PC-9 (cell line): Measurements from ENCODE around the gene FIBCD1. TPM values are rescaled to one million over a fixed set of nuclear protein-coding genes. Genes with fewer than 3 reads are reported as not detected.

Experiments used
- BruUV-seq: library from RNA; stranded (reverse); fragments of 400-500 nt; replicated peaks from 2 replicates; lab custom pipeline; 2021; lab: Mats Ljungman, UMichigan
- CTCF ChIA-PET: fragments of 300-600 bp; sonication (Branson Sonifier 250); formaldehyde crosslinking; loops from one replicate; lab custom pipeline; 2022; ENCODE audit warnings: antibody characterized with exemption; lab: Charles Lee
- POLR2A ChIA-PET: fragments of 300-600 bp; sonication (Branson Sonifier 250); formaldehyde crosslinking; loops from one replicate; lab custom pipeline; 2022; ENCODE audit warnings: antibody characterized with exemption; ENCODE audit not compliant: unreplicated experiment; lab: Charles Lee
- DNase-seq, 2 experiments: peaks; one replicate each; pipeline versions ENCODE4 v3.0.0 to v3.0.0-alpha.2; 2015 to 2022; ENCODE audit warnings: mixed read lengths in 1 of 2
- H2AFZ ChIP-seq: fragments of 200-600 bp; sonication (generic); 2 replicates; pipeline ENCODE4 v1.8.1; 2017; ENCODE audit warnings: antibody characterized with exemption
- H3F3A ChIP-seq: fragments of 200-600 bp; sonication (generic); 2 replicates; pipeline ENCODE4 v1.8.1; 2017; ENCODE audit warnings: antibody characterized with exemption, mild to moderate bottlenecking, low read depth; ENCODE audit not compliant: insufficient read depth
- H3K27ac ChIP-seq: fragments of 200-600 bp; sonication (generic); 2 replicates; pipeline ENCODE4 v1.6.1; 2016; ENCODE audit warnings: mixed run types
- H3K27me3 ChIP-seq: fragments of 200-600 bp; sonication (generic); 2 replicates; pipeline ENCODE4 v1.6.1; 2016; ENCODE audit warnings: low read depth, mixed run types; ENCODE audit not compliant: insufficient read depth
- H3K36me3 ChIP-seq: fragments of 200-600 bp; sonication (generic); 2 replicates; pipeline ENCODE4 v1.6.1; 2016; ENCODE audit warnings: low read depth, mixed run types
- H3K4me1 ChIP-seq: fragments of 200-600 bp; sonication (generic); replicated peaks from 2 replicates; pipeline ENCODE4 v1.6.1; 2016; ENCODE audit warnings: mixed run types; ENCODE audit not compliant: insufficient read depth
- H3K4me2 ChIP-seq: fragments of 200-600 bp; sonication (generic); 2 replicates; pipeline ENCODE4 v1.6.1; 2017; ENCODE audit warnings: mixed run types
- H3K4me3 ChIP-seq: fragments of 200-600 bp; sonication (generic); 2 replicates; pipeline ENCODE4 v1.6.1; 2016; ENCODE audit warnings: mixed run types
- H3K79me2 ChIP-seq: fragments of 200-600 bp; sonication (generic); 2 replicates; pipeline ENCODE4 v1.6.1; 2017; ENCODE audit warnings: low read depth, mixed run types
- H3K9me2 ChIP-seq: fragments of 200-600 bp; sonication (generic); 2 replicates; pipeline ENCODE4 v1.8.1; 2017; ENCODE audit warnings: mild to moderate bottlenecking; ENCODE audit not compliant: insufficient read depth
- H3K9me3 ChIP-seq: fragments of 200-600 bp; sonication (generic); 2 replicates; pipeline ENCODE4 v1.8.1; 2016; ENCODE audit warnings: low read depth; ENCODE audit not compliant: insufficient read depth
- H4K20me1 ChIP-seq: fragments of 200-600 bp; sonication (generic); 2 replicates; pipeline ENCODE4 v1.8.1; 2017; ENCODE audit not compliant: insufficient read depth
- CTCF ChIP-seq: fragments of 200-600 bp; sonication (generic); conservative IDR thresholded peaks from 2 replicates; pipeline ENCODE4 v1.6.1; 2017; ENCODE audit warnings: mixed run types, antibody characterized with exemption, mild to moderate bottlenecking, moderate library complexity
- EZH2 ChIP-seq: fragments of 200-600 bp; sonication (generic); IDR thresholded peaks from 2 replicates; pipeline ENCODE4 v1.8.0; 2017; ENCODE audit warnings: antibody characterized with exemption, low read depth
- intact Hi-C: fragments of 100-400 bp; cut with micrococcal nuclease; formaldehyde crosslinking; loops from one replicate; pipeline ENCODE4 v1.10.0; 2022; ENCODE audit not compliant: unreplicated experiment
- total RNA-seq: library from RNA; stranded (reverse); gene quantifications from 2 replicates; pipeline ENCODE4 v1.2.3, GENCODE V29; 2021

FIBCD1 gene
- total RNA-seq, 1 experiment from 2014 or later = 2.7 TPM

- no peak overlapping the region for H3K27ac ChIP-seq
- H3K4me2 ChIP-seq = no peak overlapping the region
- no peaks in the 10 kb centered on the region for H3K4me1 ChIP-seq
- H3K4me3 ChIP-seq = no peak overlapping the region
- ChIA-PET CTCF (interaction anchor here (0.6 kb wide), 2 partner anchors 36 to 38 kb away, joined by 4 to 5 read pairs; no protein-coding TSS in a partner anchor), POLR2A (no interaction called here)
- H3K9me2 ChIP-seq = no peaks in the 10 kb centered on the region
- no peaks in the 10 kb centered on the region for H3F3A ChIP-seq
- H3K36me3 ChIP-seq = no peaks in the 10 kb centered on the region
- H3K79me2 ChIP-seq = no peaks in the 10 kb centered on the region
- H3K27me3 ChIP-seq = peaks cover 28% of the 10 kb centered on the region
- no peaks in the 10 kb centered on the region for H3K9me3 ChIP-seq
- TF ChIP-seq EZH2 (no peak), CTCF (no peak)
- no peaks in the 10 kb centered on the region for H4K20me1 ChIP-seq
- intact Hi-C loops = no loop called here
- DNase-seq = no peak
- no peak overlapping the region for H2AFZ ChIP-seq
- no TSS peak for BruUV-seq
These were observed 34.7 kb downstream of the FIBCD1 start for GRCh38 chr9:130904070-130905044.

GRCh38 chr9:130903194-130904069, 35.6 kb downstream of the FIBCD1 start:
- H3K4me1 ChIP-seq = no peaks in the 10 kb centered on the region
- H3K9me3 ChIP-seq = no peaks in the 10 kb centered on the region
- TF ChIP-seq CTCF (no peak), EZH2 (no peak)
- H3K27me3 ChIP-seq = peaks cover 28% of the 10 kb centered on the region
- CTCF ChIA-PET = no interaction called here
- no peaks in the 10 kb centered on the region for H3K9me2 ChIP-seq
- no peaks in the 10 kb centered on the region for H3K36me3 ChIP-seq
- H3F3A ChIP-seq = no peaks in the 10 kb centered on the region
- BruUV-seq = no TSS peak
- H3K79me2 ChIP-seq = no peaks in the 10 kb centered on the region
- no peak overlapping the region for H3K4me2 ChIP-seq
- H2AFZ ChIP-seq = no peak overlapping the region
- DNase-seq = no peak
- intact Hi-C loops = no loop called here
- POLR2A ChIA-PET = no interaction called here
- H3K4me3 ChIP-seq = no peak overlapping the region
- no peaks in the 10 kb centered on the region for H4K20me1 ChIP-seq
- H3K27ac ChIP-seq = no peak overlapping the region
